ENCODE results near the gene F13A1. TPM values are rescaled to one million over a fixed set of nuclear protein-coding genes. Genes with fewer than 3 reads are reported as not detected.

F13A1 gene
- total and polyA plus RNA-seq, 2 donors (not counting 3 experiments of a cell fraction or from before 2014, with no cell fraction given), result not detected

- FAIRE-seq, result no peak
- no peaks in the 10 kb centered on the region for H4K20me1 ChIP-seq (replicated peaks; ENCODE audit: control insufficient read depth, extremely low read depth, insufficient read depth, low read length)
- H3K27ac ChIP-seq (ENCODE audit: insufficient read depth, low read depth, low read length), result no peak overlapping the region
- H3K9me1 ChIP-seq (replicated peaks; ENCODE audit: control insufficient read depth, extremely low read depth, insufficient read depth, low read length), result no peaks in the 10 kb centered on the region
- dilution Hi-C loops (cut with MboI; ENCODE audit: extremely low pct_ligation_motif_present, low sequenced_read_pairs) (no loop called here), intact Hi-C loops (cut with micrococcal nuclease) (no loop called here)
- H2AFZ ChIP-seq (ENCODE audit: low read depth, low read length), result no peak overlapping the region
- no peaks in the 10 kb centered on the region for H3K36me3 ChIP-seq (ENCODE audit: control insufficient read depth in 2 of 2, extremely low read depth in 1 of 2, insufficient read depth in 2 of 2, low read length in 2 of 2)
- no peak overlapping the region for H3K4me2 ChIP-seq (ENCODE audit: insufficient read depth, low read length)
- no peaks in the 10 kb centered on the region for H3K79me2 ChIP-seq (ENCODE audit: control insufficient read depth, insufficient read depth, low read length)
- ChIA-PET CTCF (no interaction called here), POLR2A (no interaction called here)
- no peak for TF ChIP-seq POLR2A (IDR thresholded peaks at IDR 0.05; ENCODE audit: low read depth, low read length)
- TF ChIP-seq, protein P1, sequence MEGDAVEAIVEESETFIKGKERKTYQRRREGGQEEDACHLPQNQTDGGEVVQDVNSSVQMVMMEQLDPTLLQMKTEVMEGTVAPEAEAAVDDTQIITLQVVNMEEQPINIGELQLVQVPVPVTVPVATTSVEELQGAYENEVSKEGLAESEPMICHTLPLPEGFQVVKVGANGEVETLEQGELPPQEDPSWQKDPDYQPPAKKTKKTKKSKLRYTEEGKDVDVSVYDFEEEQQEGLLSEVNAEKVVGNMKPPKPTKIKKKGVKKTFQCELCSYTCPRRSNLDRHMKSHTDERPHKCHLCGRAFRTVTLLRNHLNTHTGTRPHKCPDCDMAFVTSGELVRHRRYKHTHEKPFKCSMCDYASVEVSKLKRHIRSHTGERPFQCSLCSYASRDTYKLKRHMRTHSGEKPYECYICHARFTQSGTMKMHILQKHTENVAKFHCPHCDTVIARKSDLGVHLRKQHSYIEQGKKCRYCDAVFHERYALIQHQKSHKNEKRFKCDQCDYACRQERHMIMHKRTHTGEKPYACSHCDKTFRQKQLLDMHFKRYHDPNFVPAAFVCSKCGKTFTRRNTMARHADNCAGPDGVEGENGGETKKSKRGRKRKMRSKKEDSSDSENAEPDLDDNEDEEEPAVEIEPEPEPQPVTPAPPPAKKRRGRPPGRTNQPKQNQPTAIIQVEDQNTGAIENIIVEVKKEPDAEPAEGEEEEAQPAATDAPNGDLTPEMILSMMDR (IDR thresholded peaks at IDR 0.05; ENCODE audit: extremely low read depth in 1 of 2, insufficient read depth in 1 of 2, low read depth in 1 of 2, low read length in 2 of 2), result no peak
- no peak for TF ChIP-seq JUN (IDR thresholded peaks at IDR 0.05; ENCODE audit: borderline replicate concordance, insufficient read depth, insufficient read length, low read depth)
- no peak for TF ChIP-seq MYC (IDR thresholded peaks at IDR 0.05; ENCODE audit: low read depth, low read length)
- no peak for TF ChIP-seq EZH2 (IDR thresholded peaks at IDR 0.05; ENCODE audit: borderline replicate concordance, low read depth, low read length, severe bottlenecking)
- no peak for TF ChIP-seq FOS (IDR thresholded peaks at IDR 0.05; ENCODE audit: borderline replicate concordance, insufficient read depth, low read length)
- TF ChIP-seq GATA2 (IDR thresholded peaks at IDR 0.05; ENCODE audit: insufficient read depth, insufficient read length, low read depth, low read length), result no peak
- TF ChIP-seq POLR2AphosphoS5 (IDR thresholded peaks at IDR 0.05; ENCODE audit: insufficient read depth, low read depth, low read length), result no peak
- TF ChIP-seq MAX (IDR thresholded peaks at IDR 0.05; ENCODE audit: insufficient read depth, insufficient read length), result no peak
- H3K4me3 ChIP-seq (replicated peaks in 1 of 3; ENCODE audit: insufficient read depth in 1 of 3, low read depth in 1 of 3, low read length in 3 of 3), result no peak overlapping the region
- DNase-seq (ENCODE audit: low read depth, low spot score), result no peak
- BruUV-seq (replicated peaks), result no TSS peak
- no peak overlapping the region for H3K9ac ChIP-seq (replicated peaks; ENCODE audit: extremely low read depth, insufficient read depth, low read length)
- peaks cover 3% of the 10 kb centered on the region for H3K9me3 ChIP-seq (replicated peaks; ENCODE audit: control insufficient read depth, insufficient read depth, low read length)
- no peaks in the 10 kb centered on the region for H3K27me3 ChIP-seq (ENCODE audit: control insufficient read depth in 2 of 2, insufficient read depth in 2 of 2, low read length in 2 of 2)
- H3K4me1 ChIP-seq (ENCODE audit: control insufficient read depth, extremely low read depth, insufficient read depth, low read length), result no peaks in the 10 kb centered on the region
Measured at GRCh38 chr6:6123803-6124202, 196.7 kb downstream of the F13A1 start.
